GM15510 (cell line): ENCODE measurements around the gene VPS8.

Source experiments
- POLR2A ChIP-seq: IDR thresholded peaks from 3 replicates; pipeline ENCODE4 v1.6.1; 2011; ENCODE audit warnings: borderline replicate concordance; ENCODE audit not compliant: insufficient read length; ENCODE audit errors: extremely low read depth

The VPS8 gene

GRCh38 chr3:184842433-184842832 is 30.5 kb downstream of the VPS8 start:
- TF ChIP-seq POLR2A, result no peak

GRCh38 chr3:184845819-184846218 is 33.9 kb downstream of the VPS8 start:
- TF ChIP-seq POLR2A, result no peak

DNA sequence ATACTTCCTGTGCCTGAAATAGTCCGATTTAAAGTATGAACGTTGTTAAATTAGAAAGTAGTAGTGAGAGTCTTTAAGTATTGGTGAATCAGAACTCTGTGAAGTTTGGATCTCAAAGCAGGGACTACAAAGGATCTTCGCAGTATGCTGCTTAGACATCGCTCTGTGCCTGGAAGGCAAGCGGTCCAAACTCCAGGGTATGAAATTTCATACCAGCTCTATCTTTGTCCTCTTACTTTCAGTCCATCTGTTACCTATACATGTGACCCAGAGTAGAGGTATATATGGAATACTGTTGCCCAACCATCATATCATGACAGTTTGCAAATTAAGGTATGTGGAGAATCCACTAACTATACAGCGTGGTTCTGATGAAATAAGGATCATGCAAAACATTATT is 34.5 kb downstream of the VPS8 start:
- TF ChIP-seq POLR2A, result no peak

GRCh38 chr3:184848934-184849333 is 37.0 kb downstream of the VPS8 start:
- no peak for TF ChIP-seq POLR2A

GRCh38 chr3:184850201-184850600 is 38.2 kb downstream of the VPS8 start:
- TF ChIP-seq POLR2A, result no peak

GRCh38 chr3:184857099-184857498 is 45.1 kb downstream of the VPS8 start:
- TF ChIP-seq POLR2A, result no peak

- TF ChIP-seq POLR2A, result no peak
Measured at GRCh38 chr3:184864000-184864399, 52.0 kb downstream of the VPS8 start.

- TF ChIP-seq POLR2A, result no peak
Measured at GRCh38 chr3:184868477-184868876, 56.5 kb downstream of the VPS8 start.

GRCh38 chr3:184872200-184872599 is 60.2 kb downstream of the VPS8 start:
- no peak for TF ChIP-seq POLR2A

- no peak for TF ChIP-seq POLR2A
Measured at GRCh38 chr3:184873141-184873540, 61.2 kb downstream of the VPS8 start.

- TF ChIP-seq POLR2A, result no peak
Measured at GRCh38 chr3:184874709-184875644, 63.0 kb downstream of the VPS8 start.

DNA sequence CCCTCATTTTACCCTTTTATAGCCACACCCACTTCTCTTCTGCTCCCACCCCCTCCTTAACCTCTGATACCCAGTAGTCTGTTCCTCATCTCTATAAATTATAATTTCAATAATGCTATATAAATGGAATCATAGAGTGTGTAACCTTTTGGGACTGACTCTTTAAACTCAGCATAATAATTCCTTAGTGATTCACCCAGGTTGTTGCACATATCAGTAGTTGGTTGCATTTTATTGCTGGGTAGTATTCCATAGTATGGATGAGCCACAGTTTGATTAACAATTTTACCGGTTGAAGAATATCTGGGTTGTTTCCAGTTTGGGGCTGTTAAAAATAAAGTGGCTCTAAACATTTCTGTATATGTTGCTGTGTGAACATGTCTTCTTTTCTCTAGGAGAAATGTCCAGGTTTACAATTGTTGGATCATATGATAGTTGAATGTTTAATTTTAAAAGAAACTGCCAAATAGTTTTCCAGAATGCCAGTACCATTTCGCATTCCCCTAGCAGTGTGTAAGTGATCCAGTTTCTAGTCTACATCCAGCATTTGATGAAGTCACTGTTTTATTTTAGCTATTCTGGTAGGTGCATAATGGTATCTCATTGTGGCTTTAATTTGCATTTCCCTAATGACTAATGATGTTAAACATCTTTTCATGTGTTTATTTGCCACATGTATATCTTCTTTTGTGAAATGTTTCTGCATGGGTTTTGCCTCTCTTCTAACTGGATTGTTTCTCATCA is 68.5 kb downstream of the VPS8 start:
- TF ChIP-seq POLR2A, result no peak

DNA sequence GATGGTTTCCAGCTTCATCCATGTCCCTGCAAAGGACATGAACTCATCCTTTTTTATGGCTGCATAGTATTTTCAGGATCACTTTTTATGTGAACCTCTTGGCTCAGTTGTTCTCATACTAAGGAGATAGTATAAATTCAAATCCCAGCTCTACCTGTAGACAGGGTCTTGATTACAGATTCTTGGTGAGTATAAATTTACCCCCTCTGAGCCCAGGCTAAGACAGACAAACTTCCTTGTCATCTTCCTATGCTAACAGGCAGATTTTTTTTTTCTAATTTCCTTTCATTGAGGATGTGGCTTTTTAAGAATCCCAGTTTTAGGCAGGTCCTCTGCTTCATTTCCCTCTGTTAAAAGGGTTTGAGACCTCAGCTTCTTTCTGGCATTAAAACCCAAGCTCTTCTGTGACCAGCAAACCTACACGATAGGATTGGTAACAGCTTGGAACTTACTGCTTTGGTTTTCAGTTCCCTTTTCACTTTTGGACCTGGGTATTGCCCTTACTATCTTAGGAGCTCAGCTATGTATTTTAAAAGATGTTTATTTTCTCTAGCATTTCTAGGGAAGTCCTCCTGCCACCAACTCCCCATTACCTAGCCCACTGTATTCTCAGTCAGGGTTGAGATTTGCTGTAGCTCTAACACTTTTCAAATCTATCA is 72.5 kb downstream of the VPS8 start:
- TF ChIP-seq POLR2A, result no peak

DNA sequence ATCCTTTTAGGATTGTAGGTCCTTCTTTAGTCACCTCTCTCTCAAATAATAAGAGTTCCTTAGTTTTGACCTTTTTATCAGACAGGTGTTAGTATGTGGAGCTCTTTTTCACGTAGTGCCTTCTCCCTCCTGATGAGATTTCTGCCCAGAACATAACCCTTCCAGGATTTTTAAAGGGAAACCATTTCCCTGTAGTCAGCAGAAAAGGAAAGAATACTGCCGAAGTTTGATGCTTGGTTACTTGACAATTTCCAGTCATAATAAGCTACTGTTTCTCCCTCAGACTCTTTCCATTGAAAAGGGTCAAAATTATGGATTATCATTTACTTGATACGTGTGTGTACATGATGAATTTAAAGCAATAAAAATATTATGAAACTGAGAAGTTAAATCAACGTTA is 73.1 kb downstream of the VPS8 start:
- TF ChIP-seq POLR2A, result no peak

- no peak for TF ChIP-seq POLR2A
Measured at GRCh38 chr3:184887574-184887973, 75.6 kb downstream of the VPS8 start.
